Stomach (tissue), 4 donors: ENCODE data around the gene SF3A2.

ENCODE experiments used
- CTCF ChIP-seq, 7 experiments: fragments of 450-650 bp in 4 of 7; fragments of 200-600 bp in 3 of 7; sonication (generic) in 3 of 7; IDR thresholded peaks; one replicate each; pipeline ENCODE4 v1.5.1; 2016 to 2019; ENCODE audit warnings: antibody characterized with exemption in 7 of 7, control low read depth in 2 of 7, mild to moderate bottlenecking in 1 of 7
- EP300 ChIP-seq: sonication (generic); formaldehyde crosslinking; IDR thresholded peaks from one replicate; pipeline ENCODE4 v1.6.1; 2017; ENCODE audit warnings: antibody characterized with exemption

- TF ChIP-seq CTCF (IDR thresholded peaks at IDR 0.05) (no peak), EP300 (no peak)
Observed at GRCh38 chr19:2236064-2236313, 635 bp upstream of the SF3A2 start.
